NCI-H510A (cell line): Measurements from ENCODE around the gene PYCR2.

ENCODE experiments used
- DNase-seq: peaks from one replicate; lab custom pipeline; 2025; lab: John Stamatoyannopoulos, UW

Gene PYCR2

GRCh38 chr1:225876900-225877510 lies 47.0 kb downstream of the PYCR2 start:
- DNase-seq: no peak

GRCh38 chr1:225875044-225875815 lies 48.8 kb downstream of the PYCR2 start:
- DNase-seq: no peak

GRCh38 chr1:225874431-225874830 lies 49.6 kb downstream of the PYCR2 start:
- no peak for DNase-seq

- DNase-seq: no peak
These were observed 50.7 kb downstream of the PYCR2 start for GRCh38 chr1:225873281-225873850.

GRCh38 chr1:225872075-225872430 lies 52.0 kb downstream of the PYCR2 start:
- no peak for DNase-seq

- no peak for DNase-seq
These were observed 52.5 kb downstream of the PYCR2 start for GRCh38 chr1:225871359-225872074.

GRCh38 chr1:225870911-225871310 lies 53.1 kb downstream of the PYCR2 start:
- DNase-seq: no peak
